GM21515 (cell line): ENCODE measurements around the gene EPO.
"Not testable (repeated sequence)": the region's sequence is repeated elsewhere in the genome, so short reads cannot be mapped to it uniquely, and the experiment has no call there.

ENCODE experiments used
- ATAC-seq: cut with Tn5 transposase; IDR thresholded peaks from one replicate; pipeline ENCODE4 v1.9.1; 2021; ENCODE audit not compliant: unreplicated experiment

EPO gene

DNA sequence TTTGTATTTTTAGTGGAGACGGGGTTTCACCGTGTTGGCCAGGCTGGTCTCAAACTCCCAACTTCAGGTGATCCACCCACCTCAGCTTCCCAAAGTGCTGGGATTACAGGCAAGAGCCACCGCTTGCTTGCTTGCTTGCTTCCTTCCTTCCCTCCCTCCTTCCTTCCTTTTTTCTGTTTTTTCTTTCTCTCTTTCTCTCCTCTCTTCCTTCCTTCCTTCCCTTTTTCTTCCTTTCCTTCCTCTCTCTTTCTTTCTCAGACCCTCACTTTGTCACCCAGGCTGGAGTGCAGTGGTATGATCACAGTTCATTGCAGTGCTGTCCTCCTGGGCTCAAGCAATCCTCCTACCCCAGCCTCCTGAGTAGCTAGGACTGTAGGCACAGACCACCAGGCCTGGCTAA, 19.2 kb upstream of the EPO start:
- not testable (repeated sequence) for ATAC-seq

- ATAC-seq = peak; percentile 59
Measured at GRCh38 chr7:100705320-100705752, 14.9 kb upstream of the EPO start.

GRCh38 chr7:100705753-100706671, 14.3 kb upstream of the EPO start, which contains the start of gene POP7:
POP7 (plus strand) TSS chr7:100706121; CDS start chr7:100706831, 710 bp downstream.
- peak; percentile 88 for ATAC-seq

DNA sequence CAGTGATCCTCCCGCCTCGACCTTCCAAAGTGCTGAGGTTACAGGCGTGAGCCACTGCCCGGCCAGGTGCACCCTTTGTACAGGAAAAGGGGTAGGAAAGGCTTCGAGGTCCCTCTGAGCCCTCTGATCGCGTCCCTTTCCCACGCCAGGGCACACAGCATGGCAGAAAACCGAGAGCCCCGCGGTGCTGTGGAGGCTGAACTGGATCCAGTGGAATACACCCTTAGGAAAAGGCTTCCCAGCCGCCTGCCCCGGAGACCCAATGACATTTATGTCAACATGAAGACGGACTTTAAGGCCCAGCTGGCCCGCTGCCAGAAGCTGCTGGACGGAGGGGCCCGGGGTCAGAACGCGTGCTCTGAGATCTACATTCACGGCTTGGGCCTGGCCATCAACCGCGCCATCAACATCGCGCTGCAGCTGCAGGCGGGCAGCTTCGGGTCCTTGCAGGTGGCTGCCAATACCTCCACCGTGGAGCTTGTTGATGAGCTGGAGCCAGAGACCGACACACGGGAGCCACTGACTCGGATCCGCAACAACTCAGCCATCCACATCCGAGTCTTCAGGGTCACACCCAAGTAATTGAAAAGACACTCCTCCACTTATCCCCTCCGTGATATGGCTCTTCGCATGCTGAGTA, 13.5 kb upstream of the EPO start:
- ATAC-seq = no peak

DNA sequence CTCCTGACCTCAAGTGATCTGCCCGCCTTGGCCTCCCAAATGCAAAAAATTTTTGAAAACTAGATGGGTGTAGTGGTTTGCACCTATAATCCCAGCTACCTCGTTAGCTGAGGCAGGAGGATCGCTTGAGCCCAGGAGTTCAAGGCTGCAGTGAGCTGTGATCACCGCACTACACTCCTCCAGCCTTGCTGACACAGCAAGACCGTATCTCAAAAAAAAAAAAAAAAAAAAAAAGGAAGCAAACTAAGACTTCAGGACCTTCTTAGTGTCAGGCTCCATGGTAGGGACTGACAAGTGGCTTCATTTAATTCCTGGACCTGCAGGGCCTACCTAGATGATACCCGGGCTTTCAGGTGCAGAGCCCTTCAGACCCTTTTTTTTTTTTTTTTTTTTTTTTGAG, 11.9 kb upstream of the EPO start:
- ATAC-seq = no peak

GRCh38 chr7:100710452-100710851, 9.8 kb upstream of the EPO start:
- no peak for ATAC-seq

DNA sequence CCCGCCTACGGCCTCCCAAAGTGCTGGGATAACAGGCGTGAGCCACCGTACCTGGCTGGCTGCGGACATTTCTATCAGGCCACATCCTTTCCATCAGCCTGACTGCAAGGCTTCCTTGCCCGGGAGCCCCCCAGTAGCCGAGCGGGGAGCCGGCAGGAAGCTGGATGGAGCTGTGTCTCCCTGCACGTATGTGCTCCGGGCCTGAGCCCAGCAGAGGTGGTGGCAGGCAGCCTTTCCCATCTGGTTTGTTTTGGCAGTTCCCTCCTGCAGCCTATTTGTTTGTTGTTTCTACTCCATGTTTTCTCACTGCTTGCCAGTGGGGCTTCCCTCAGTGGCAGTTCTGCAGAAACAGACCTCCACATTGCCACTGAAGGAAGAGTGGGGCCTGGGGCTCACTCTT, 8.9 kb upstream of the EPO start:
- ATAC-seq = no peak

GRCh38 chr7:100714725-100715124, 5.5 kb upstream of the EPO start:
- no peak for ATAC-seq

DNA sequence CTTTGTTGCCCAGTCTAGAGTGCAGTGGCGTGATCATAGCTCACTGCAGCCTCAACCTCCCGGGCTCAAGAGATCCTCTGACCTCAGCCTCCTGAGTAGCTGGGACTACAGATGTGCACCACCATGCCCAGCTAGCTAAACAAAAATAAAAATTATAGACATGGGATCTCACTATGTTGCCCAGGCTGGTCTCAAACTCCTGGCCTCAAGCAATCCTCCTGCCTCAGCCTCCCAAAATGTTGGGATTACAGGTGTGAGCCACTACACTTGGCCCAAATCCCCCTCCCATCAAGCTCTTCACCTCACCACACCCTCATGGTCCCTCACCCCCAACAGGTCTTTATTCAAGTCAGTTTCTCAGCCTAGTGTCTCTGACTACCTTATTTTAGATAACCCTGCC, 3.2 kb upstream of the EPO start:
- ATAC-seq = not testable (repeated sequence)

DNA sequence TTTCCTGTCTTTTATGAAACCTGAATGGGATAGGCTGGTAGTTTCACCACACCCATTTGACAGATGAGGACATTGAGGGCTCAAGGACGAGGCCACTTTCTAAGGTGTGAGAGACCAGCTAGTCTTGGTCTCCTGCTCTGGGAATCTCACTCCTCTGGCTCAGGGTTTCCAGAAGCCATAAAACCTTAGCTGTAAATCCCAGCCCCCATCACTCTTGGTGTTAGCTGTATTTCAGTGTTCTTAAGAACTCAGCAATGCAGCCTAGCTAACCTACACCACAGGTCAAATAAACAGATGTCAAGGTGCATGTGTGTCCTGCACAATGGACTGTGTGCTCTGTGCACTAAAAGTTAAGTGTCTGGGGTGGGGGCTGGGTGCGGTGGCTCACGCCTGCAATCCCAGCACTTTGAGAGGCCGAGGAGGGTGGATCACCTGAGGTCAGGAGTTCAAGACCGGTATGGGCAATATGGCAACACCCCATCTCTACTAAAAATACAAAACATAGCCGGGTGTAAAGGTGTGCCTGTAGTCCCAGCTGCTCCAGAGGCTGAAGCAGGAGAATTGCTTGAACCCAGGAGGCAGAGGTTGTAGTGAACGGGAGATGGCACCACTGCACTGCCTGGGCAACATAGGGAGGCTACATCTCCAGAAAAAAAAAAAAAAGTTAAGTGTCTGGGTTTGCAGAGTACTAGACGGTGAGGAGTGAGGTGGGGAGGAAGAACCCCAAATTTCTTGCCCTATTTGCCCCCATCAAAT, 567 bp upstream of the EPO start:
- ATAC-seq = no peak

DNA sequence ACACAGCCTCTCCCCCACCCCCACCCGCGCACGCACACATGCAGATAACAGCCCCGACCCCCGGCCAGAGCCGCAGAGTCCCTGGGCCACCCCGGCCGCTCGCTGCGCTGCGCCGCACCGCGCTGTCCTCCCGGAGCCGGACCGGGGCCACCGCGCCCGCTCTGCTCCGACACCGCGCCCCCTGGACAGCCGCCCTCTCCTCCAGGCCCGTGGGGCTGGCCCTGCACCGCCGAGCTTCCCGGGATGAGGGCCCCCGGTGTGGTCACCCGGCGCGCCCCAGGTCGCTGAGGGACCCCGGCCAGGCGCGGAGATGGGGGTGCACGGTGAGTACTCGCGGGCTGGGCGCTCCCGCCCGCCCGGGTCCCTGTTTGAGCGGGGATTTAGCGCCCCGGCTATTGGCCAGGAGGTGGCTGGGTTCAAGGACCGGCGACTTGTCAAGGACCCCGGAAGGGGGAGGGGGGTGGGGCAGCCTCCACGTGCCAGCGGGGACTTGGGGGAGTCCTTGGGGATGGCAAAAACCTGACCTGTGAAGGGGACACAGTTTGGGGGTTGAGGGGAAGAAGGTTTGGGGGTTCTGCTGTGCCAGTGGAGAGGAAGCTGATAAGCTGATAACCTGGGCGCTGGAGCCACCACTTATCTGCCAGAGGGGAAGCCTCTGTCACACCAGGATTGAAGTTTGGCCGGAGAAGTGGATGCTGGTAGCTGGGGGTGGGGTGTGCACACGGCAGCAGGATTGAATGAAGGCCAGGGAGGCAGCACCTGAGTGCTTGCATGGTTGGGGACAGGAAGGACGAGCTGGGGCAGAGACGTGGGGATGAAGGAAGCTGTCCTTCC, 620 bp downstream of the EPO start:
- no peak for ATAC-seq

DNA sequence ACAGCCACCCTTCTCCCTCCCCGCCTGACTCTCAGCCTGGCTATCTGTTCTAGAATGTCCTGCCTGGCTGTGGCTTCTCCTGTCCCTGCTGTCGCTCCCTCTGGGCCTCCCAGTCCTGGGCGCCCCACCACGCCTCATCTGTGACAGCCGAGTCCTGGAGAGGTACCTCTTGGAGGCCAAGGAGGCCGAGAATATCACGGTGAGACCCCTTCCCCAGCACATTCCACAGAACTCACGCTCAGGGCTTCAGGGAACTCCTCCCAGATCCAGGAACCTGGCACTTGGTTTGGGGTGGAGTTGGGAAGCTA, 1.2 kb downstream of the EPO start:
- ATAC-seq = no peak

DNA sequence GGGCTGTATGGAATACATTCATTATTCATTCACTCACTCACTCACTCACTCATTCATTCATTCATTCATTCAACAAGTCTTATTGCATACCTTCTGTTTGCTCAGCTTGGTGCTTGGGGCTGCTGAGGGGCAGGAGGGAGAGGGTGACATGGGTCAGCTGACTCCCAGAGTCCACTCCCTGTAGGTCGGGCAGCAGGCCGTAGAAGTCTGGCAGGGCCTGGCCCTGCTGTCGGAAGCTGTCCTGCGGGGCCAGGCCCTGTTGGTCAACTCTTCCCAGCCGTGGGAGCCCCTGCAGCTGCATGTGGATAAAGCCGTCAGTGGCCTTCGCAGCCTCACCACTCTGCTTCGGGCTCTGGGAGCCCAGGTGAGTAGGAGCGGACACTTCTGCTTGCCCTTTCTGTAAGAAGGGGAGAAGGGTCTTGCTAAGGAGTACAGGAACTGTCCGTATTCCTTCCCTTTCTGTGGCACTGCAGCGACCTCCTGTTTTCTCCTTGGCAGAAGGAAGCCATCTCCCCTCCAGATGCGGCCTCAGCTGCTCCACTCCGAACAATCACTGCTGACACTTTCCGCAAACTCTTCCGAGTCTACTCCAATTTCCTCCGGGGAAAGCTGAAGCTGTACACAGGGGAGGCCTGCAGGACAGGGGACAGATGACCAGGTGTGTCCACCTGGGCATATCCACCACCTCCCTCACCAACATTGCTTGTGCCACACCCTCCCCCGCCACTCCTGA, 2.4 kb downstream of the EPO start:
- ATAC-seq = no peak

DNA sequence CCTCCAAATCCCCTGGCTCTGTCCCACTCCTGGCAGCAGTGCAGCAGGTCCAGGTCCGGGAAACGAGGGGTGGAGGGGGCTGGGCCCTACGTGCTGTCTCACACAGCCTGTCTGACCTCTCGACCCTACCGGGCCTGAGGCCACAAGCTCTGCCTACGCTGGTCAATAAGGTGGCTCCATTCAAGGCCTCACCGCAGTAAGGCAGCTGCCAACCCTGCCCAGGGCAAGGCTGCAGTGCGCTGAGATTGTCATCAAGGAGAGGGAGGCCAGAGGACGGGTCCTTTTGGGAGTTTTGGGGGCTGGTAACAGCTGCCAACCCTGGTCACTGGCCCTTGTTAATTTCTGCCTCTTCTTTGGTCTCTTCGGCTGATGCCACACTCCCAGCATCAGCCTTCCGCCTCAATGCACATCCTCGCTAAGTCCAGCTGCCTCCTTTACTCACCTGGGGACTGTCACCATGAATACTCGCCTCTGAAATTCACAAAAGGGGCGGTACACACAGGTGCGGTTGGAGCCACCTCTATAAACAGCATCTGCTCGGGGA, 3.5 kb downstream of the EPO start:
- ATAC-seq = no peak

- not testable (repeated sequence) for ATAC-seq
Measured at GRCh38 chr7:100724364-100724763, 4.1 kb downstream of the EPO start.

- no peak for ATAC-seq
Measured at GRCh38 chr7:100726996-100727761, 6.9 kb downstream of the EPO start.

GRCh38 chr7:100728196-100728595, 7.9 kb downstream of the EPO start:
- no peak for ATAC-seq

- ATAC-seq = no peak
Measured at GRCh38 chr7:100730136-100730800, 10.0 kb downstream of the EPO start.
